A549 treated with dexamethasone at 1 μM for 4 hours (cell line): Measurements from ENCODE around the gene RPE. TPM values are rescaled to one million over a fixed set of nuclear protein-coding genes. Genes with fewer than 3 reads are reported as not detected.

Experiments
- total RNA-seq: library from RNA; stranded (reverse); fragments of 200-300 nt; extraction: Qiagen RNA extraction; gene quantifications from 5 replicates; pipeline ENCODE4 v1.2.3, GENCODE V29; 2022

Gene RPE
- 57.4 to 68.8 TPM (median 64.6 TPM) in 5 replicates for total RNA-seq

GRCh38 chr2:210002158-210003157 lies at the start of gene RPE:
Gene RPE (plus strand): TSS chr2:210002638. CDS start chr2:210002662, 24 bp downstream.

Other genes starting within 250 kb of the RPE start
- 0.02 TPM in 1 of 5 replicates, not detected in the others for gene UNC80, start 230.8 kb upstream of the RPE start, total RNA-seq
- 0.52 to 1.1 TPM (median 0.67 TPM) in 5 replicates for gene KANSL1L, start 168.8 kb downstream of the RPE start, total RNA-seq
- gene ACADL, start 222.8 kb downstream of the RPE start, total RNA-seq, result 0.06 to 0.14 TPM (median 0.07 TPM) in 3 of 5 replicates, not detected in the others